ENCODE data around the gene STARD7.

Gene STARD7

GRCh38 chr2:96249654-96250053 is 41.0 kb upstream of the STARD7 start:
- H4K8ac ChIP-seq (ENCODE audit: low read length): no peak overlapping the region
- no peak overlapping the region for H3K27ac ChIP-seq (ENCODE audit: low read length, poor library complexity, severe bottlenecking)
- H2AFZ ChIP-seq (ENCODE audit: low read depth, low read length): no peak overlapping the region
- WGBS: 96% methylated on average over 9 of the region's 9 CpGs
- H3K4me2 ChIP-seq (ENCODE audit: low read length, poor library complexity, severe bottlenecking): no peak overlapping the region
- no peak overlapping the region for H2BK15ac ChIP-seq (ENCODE audit: low read depth, poor library complexity, severe bottlenecking)
- H3K9me3 ChIP-seq (ENCODE audit: control insufficient read depth, low read length): no peaks in the 10 kb centered on the region
- no peak overlapping the region for H4K91ac ChIP-seq (ENCODE audit: low read length)
- peaks cover 37 to 38% of the 10 kb centered on the region in 2 experiments for H3K36me3 ChIP-seq (ENCODE audit: control insufficient read depth in 1 of 2, insufficient read depth in 2 of 2, low read depth in 1 of 2, low read length in 2 of 2)
- no peak overlapping the region for H2BK12ac ChIP-seq (ENCODE audit: low read length in 2 of 2)
- peaks cover 19% of the 10 kb centered on the region for H3K79me1 ChIP-seq (replicated peaks; ENCODE audit: low read length, poor library complexity, severe bottlenecking)
- H3K18ac ChIP-seq (ENCODE audit: low read depth in 1 of 2, low read length in 2 of 2): no peak overlapping the region
- H3K4ac ChIP-seq (ENCODE audit: low read depth in 1 of 2, low read length in 2 of 2): no peak overlapping the region
- no peak overlapping the region for H2BK120ac ChIP-seq (ENCODE audit: low read depth, low read length)
- H2BK5ac ChIP-seq (ENCODE audit: low read depth, low read length, poor library complexity, severe bottlenecking): no peak overlapping the region
- H3K14ac ChIP-seq (ENCODE audit: low read length in 2 of 2): no peak overlapping the region
- H3K27me3 ChIP-seq (ENCODE audit: control insufficient read depth in 1 of 2, insufficient read depth in 1 of 2, low read length in 2 of 2): no peaks in the 10 kb centered on the region
- peak overlapping the region in 1 of 2 experiments; percentile 35 for H3K4me3 ChIP-seq (ENCODE audit: insufficient read depth in 1 of 2, low read depth in 1 of 2, low read length in 2 of 2)
- H3K9ac ChIP-seq (ENCODE audit: low read length): peak overlapping the region; percentile 58
- H2AK5ac ChIP-seq (ENCODE audit: low read length, severe bottlenecking): no peak overlapping the region
- DNase-seq: no peak
- peaks cover 11% of the 10 kb centered on the region for H3K4me1 ChIP-seq (ENCODE audit: control insufficient read depth, insufficient read depth, low read depth, low read length)
- no peak overlapping the region for H3K23ac ChIP-seq (ENCODE audit: low read length in 2 of 2)

- Histone ChIP-seq H4K91ac (ENCODE audit: low read length) (no peak overlapping the region), H3K18ac (ENCODE audit: low read depth in 1 of 2, low read length in 2 of 2) (no peak overlapping the region), H3K4me3 (ENCODE audit: insufficient read depth in 1 of 2, low read depth in 1 of 2, low read length in 2 of 2) (no peak overlapping the region), H3K27me3 (ENCODE audit: control insufficient read depth in 1 of 2, insufficient read depth in 1 of 2, low read length in 2 of 2) (no peaks in the 10 kb centered on the region), H3K79me1 (replicated peaks; ENCODE audit: low read length, poor library complexity, severe bottlenecking) (peaks cover 11% of the 10 kb centered on the region), H3K4me1 (ENCODE audit: control insufficient read depth, insufficient read depth, low read depth, low read length) (peaks cover 11% of the 10 kb centered on the region), H2BK12ac (ENCODE audit: low read length in 2 of 2) (no peak overlapping the region), H2BK120ac (ENCODE audit: low read depth, low read length) (no peak overlapping the region), H2BK5ac (ENCODE audit: low read depth, low read length, poor library complexity, severe bottlenecking) (no peak overlapping the region), H3K4me2 (ENCODE audit: low read length, poor library complexity, severe bottlenecking) (no peak overlapping the region), H2BK15ac (ENCODE audit: low read depth, poor library complexity, severe bottlenecking) (no peak overlapping the region), H3K23ac (ENCODE audit: low read length in 2 of 2) (no peak overlapping the region), H2AK5ac (ENCODE audit: low read length, severe bottlenecking) (no peak overlapping the region), H3K36me3 (ENCODE audit: control insufficient read depth in 1 of 2, insufficient read depth in 2 of 2, low read depth in 1 of 2, low read length in 2 of 2) (peaks cover 27 to 28% of the 10 kb centered on the region in 2 experiments), H3K14ac (ENCODE audit: low read length in 2 of 2) (no peak overlapping the region), H2AFZ (ENCODE audit: low read depth, low read length) (no peak overlapping the region), H3K9ac (ENCODE audit: low read length) (no peak overlapping the region), H4K8ac (ENCODE audit: low read length) (no peak overlapping the region), H3K4ac (ENCODE audit: low read depth in 1 of 2, low read length in 2 of 2) (no peak overlapping the region), H3K9me3 (ENCODE audit: control insufficient read depth, low read length) (no peaks in the 10 kb centered on the region), H3K27ac (ENCODE audit: low read length, poor library complexity, severe bottlenecking) (no peak overlapping the region)
- WGBS: 97% methylated on average over 3 of the region's 4 CpGs
- no peak for DNase-seq
Measured at GRCh38 chr2:96248624-96249023, 40.0 kb upstream of the STARD7 start.

- no peak overlapping the region for H3K4me3 ChIP-seq (ENCODE audit: insufficient read depth in 1 of 2, low read depth in 1 of 2, low read length in 2 of 2)
- no peak overlapping the region for H2BK12ac ChIP-seq (ENCODE audit: low read length in 2 of 2)
- H3K23ac ChIP-seq (ENCODE audit: low read length in 2 of 2): no peak overlapping the region
- no peak overlapping the region for H3K14ac ChIP-seq (ENCODE audit: low read length in 2 of 2)
- no peak for DNase-seq
- no peak overlapping the region for H4K8ac ChIP-seq (ENCODE audit: low read length)
- no peak overlapping the region for H2BK5ac ChIP-seq (ENCODE audit: low read depth, low read length, poor library complexity, severe bottlenecking)
- no peak overlapping the region for H4K91ac ChIP-seq (ENCODE audit: low read length)
- no peak overlapping the region for H2AK5ac ChIP-seq (ENCODE audit: low read length, severe bottlenecking)
- no peak overlapping the region for H2AFZ ChIP-seq (ENCODE audit: low read depth, low read length)
- 95% methylated on average over 2 of the region's 5 CpGs for whole genome bisulfite sequencing
- no peak overlapping the region for H2BK15ac ChIP-seq (ENCODE audit: low read depth, poor library complexity, severe bottlenecking)
- H3K4me1 ChIP-seq (ENCODE audit: control insufficient read depth, insufficient read depth, low read depth, low read length): peaks cover 11% of the 10 kb centered on the region
- no peak overlapping the region for H3K18ac ChIP-seq (ENCODE audit: low read depth in 1 of 2, low read length in 2 of 2)
- H3K79me1 ChIP-seq (replicated peaks; ENCODE audit: low read length, poor library complexity, severe bottlenecking): peaks cover 8% of the 10 kb centered on the region
- no peak overlapping the region for H3K27ac ChIP-seq (ENCODE audit: low read length, poor library complexity, severe bottlenecking)
- no peak overlapping the region for H2BK120ac ChIP-seq (ENCODE audit: low read depth, low read length)
- H3K27me3 ChIP-seq (ENCODE audit: control insufficient read depth in 1 of 2, insufficient read depth in 1 of 2, low read length in 2 of 2): no peaks in the 10 kb centered on the region
- no peak overlapping the region for H3K9ac ChIP-seq (ENCODE audit: low read length)
- no peaks in the 10 kb centered on the region for H3K9me3 ChIP-seq (ENCODE audit: control insufficient read depth, low read length)
- H3K4me2 ChIP-seq (ENCODE audit: low read length, poor library complexity, severe bottlenecking): no peak overlapping the region
- peaks cover 20% of the 10 kb centered on the region in 2 experiments for H3K36me3 ChIP-seq (ENCODE audit: control insufficient read depth in 1 of 2, insufficient read depth in 2 of 2, low read depth in 1 of 2, low read length in 2 of 2)
- H3K4ac ChIP-seq (ENCODE audit: low read depth in 1 of 2, low read length in 2 of 2): no peak overlapping the region
Measured at GRCh38 chr2:96247896-96248295, 39.3 kb upstream of the STARD7 start.

GRCh38 chr2:96247009-96247408 is 38.4 kb upstream of the STARD7 start:
- Histone ChIP-seq H3K4me1 (ENCODE audit: control insufficient read depth, insufficient read depth, low read depth, low read length) (peaks cover 5% of the 10 kb centered on the region), H3K9me3 (ENCODE audit: control insufficient read depth, low read length) (no peaks in the 10 kb centered on the region), H2AFZ (ENCODE audit: low read depth, low read length) (no peak overlapping the region), H4K91ac (ENCODE audit: low read length) (no peak overlapping the region), H3K4ac (ENCODE audit: low read depth in 1 of 2, low read length in 2 of 2) (no peak overlapping the region), H3K27me3 (ENCODE audit: control insufficient read depth in 1 of 2, insufficient read depth in 1 of 2, low read length in 2 of 2) (no peaks in the 10 kb centered on the region), H3K4me3 (ENCODE audit: insufficient read depth in 1 of 2, low read depth in 1 of 2, low read length in 2 of 2) (no peak overlapping the region), H3K27ac (ENCODE audit: low read length, poor library complexity, severe bottlenecking) (no peak overlapping the region), H4K8ac (ENCODE audit: low read length) (no peak overlapping the region), H3K14ac (ENCODE audit: low read length in 2 of 2) (no peak overlapping the region), H2BK12ac (ENCODE audit: low read length in 2 of 2) (peak overlapping the region in 1 of 2 experiments; percentile 39), H2BK120ac (ENCODE audit: low read depth, low read length) (no peak overlapping the region), H3K79me1 (replicated peaks; ENCODE audit: low read length, poor library complexity, severe bottlenecking) (peaks cover 3% of the 10 kb centered on the region), H3K18ac (ENCODE audit: low read depth in 1 of 2, low read length in 2 of 2) (no peak overlapping the region), H3K23ac (ENCODE audit: low read length in 2 of 2) (no peak overlapping the region), H2BK15ac (ENCODE audit: low read depth, poor library complexity, severe bottlenecking) (no peak overlapping the region), H2BK5ac (ENCODE audit: low read depth, low read length, poor library complexity, severe bottlenecking) (no peak overlapping the region), H3K36me3 (ENCODE audit: control insufficient read depth in 1 of 2, insufficient read depth in 2 of 2, low read depth in 1 of 2, low read length in 2 of 2) (peaks cover 11% of the 10 kb centered on the region in 2 experiments), H3K4me2 (ENCODE audit: low read length, poor library complexity, severe bottlenecking) (no peak overlapping the region), H2AK5ac (ENCODE audit: low read length, severe bottlenecking) (no peak overlapping the region), H3K9ac (ENCODE audit: low read length) (no peak overlapping the region)
- 89% methylated on average over 3 of the region's 3 CpGs for WGBS
- no peak for DNase-seq

All from mesenchymal stem cell (in vitro differentiated cells and primary cell).